ENCODE data around the gene CR1. TPM values are rescaled to one million over a fixed set of nuclear protein-coding genes. Genes with fewer than 3 reads are reported as not detected.

CR1 gene
- total and polyA plus RNA-seq, 2 of the 8 experiments (the other 6 are each of a cell fraction or from before 2014, with no cell fraction given): 0.15 to 0.22 TPM

DNA sequence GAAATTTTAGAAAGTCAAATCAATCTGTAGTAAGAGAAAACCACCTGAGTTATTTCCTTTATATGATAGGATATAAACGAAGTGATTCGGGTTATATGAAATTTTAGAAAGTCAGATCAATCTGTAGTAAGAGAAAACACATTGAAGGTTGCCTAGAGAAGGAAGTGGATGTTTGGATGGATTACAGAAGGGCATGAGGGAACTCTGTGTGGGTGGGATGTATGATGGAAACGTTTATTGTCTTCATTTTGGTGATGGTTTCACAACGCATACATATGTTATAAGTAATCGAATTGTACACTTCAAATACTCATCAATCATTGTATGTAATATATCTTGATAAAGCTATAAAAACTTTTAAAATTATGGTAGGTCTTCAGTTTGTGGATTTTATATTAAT is 5.1 kb downstream of the CR1 start (continued):
- TF ChIP-seq, protein P1, sequence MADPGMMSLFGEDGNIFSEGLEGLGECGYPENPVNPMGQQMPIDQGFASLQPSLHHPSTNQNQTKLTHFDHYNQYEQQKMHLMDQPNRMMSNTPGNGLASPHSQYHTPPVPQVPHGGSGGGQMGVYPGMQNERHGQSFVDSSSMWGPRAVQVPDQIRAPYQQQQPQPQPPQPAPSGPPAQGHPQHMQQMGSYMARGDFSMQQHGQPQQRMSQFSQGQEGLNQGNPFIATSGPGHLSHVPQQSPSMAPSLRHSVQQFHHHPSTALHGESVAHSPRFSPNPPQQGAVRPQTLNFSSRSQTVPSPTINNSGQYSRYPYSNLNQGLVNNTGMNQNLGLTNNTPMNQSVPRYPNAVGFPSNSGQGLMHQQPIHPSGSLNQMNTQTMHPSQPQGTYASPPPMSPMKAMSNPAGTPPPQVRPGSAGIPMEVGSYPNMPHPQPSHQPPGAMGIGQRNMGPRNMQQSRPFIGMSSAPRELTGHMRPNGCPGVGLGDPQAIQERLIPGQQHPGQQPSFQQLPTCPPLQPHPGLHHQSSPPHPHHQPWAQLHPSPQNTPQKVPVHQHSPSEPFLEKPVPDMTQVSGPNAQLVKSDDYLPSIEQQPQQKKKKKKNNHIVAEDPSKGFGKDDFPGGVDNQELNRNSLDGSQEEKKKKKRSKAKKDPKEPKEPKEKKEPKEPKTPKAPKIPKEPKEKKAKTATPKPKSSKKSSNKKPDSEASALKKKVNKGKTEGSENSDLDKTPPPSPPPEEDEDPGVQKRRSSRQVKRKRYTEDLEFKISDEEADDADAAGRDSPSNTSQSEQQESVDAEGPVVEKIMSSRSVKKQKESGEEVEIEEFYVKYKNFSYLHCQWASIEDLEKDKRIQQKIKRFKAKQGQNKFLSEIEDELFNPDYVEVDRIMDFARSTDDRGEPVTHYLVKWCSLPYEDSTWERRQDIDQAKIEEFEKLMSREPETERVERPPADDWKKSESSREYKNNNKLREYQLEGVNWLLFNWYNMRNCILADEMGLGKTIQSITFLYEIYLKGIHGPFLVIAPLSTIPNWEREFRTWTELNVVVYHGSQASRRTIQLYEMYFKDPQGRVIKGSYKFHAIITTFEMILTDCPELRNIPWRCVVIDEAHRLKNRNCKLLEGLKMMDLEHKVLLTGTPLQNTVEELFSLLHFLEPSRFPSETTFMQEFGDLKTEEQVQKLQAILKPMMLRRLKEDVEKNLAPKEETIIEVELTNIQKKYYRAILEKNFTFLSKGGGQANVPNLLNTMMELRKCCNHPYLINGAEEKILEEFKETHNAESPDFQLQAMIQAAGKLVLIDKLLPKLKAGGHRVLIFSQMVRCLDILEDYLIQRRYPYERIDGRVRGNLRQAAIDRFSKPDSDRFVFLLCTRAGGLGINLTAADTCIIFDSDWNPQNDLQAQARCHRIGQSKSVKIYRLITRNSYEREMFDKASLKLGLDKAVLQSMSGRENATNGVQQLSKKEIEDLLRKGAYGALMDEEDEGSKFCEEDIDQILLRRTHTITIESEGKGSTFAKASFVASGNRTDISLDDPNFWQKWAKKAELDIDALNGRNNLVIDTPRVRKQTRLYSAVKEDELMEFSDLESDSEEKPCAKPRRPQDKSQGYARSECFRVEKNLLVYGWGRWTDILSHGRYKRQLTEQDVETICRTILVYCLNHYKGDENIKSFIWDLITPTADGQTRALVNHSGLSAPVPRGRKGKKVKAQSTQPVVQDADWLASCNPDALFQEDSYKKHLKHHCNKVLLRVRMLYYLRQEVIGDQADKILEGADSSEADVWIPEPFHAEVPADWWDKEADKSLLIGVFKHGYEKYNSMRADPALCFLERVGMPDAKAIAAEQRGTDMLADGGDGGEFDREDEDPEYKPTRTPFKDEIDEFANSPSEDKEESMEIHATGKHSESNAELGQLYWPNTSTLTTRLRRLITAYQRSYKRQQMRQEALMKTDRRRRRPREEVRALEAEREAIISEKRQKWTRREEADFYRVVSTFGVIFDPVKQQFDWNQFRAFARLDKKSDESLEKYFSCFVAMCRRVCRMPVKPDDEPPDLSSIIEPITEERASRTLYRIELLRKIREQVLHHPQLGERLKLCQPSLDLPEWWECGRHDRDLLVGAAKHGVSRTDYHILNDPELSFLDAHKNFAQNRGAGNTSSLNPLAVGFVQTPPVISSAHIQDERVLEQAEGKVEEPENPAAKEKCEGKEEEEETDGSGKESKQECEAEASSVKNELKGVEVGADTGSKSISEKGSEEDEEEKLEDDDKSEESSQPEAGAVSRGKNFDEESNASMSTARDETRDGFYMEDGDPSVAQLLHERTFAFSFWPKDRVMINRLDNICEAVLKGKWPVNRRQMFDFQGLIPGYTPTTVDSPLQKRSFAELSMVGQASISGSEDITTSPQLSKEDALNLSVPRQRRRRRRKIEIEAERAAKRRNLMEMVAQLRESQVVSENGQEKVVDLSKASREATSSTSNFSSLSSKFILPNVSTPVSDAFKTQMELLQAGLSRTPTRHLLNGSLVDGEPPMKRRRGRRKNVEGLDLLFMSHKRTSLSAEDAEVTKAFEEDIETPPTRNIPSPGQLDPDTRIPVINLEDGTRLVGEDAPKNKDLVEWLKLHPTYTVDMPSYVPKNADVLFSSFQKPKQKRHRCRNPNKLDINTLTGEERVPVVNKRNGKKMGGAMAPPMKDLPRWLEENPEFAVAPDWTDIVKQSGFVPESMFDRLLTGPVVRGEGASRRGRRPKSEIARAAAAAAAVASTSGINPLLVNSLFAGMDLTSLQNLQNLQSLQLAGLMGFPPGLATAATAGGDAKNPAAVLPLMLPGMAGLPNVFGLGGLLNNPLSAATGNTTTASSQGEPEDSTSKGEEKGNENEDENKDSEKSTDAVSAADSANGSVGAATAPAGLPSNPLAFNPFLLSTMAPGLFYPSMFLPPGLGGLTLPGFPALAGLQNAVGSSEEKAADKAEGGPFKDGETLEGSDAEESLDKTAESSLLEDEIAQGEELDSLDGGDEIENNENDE (IDR thresholded peaks at IDR 0.05; ENCODE audit: insufficient replicate concordance, low read length): no peak
